Measurements from ENCODE around the gene HLCS.

The HLCS gene

GRCh38 chr21:36708286-36709029 lies 258.0 kb downstream of the HLCS start:
- Histone ChIP-seq H3K4me1 (ENCODE audit: insufficient read depth, low read length, poor library complexity, severe bottlenecking) (peaks cover 20% of the 10 kb centered on the region), H4K20me1 (ENCODE audit: insufficient read depth, low read length, poor library complexity, severe bottlenecking) (no peaks in the 10 kb centered on the region), H3K9me2 (replicated peaks; ENCODE audit: low read depth, low read length) (no peaks in the 10 kb centered on the region), H3K27me3 (ENCODE audit: insufficient read depth, low read length, poor library complexity, severe bottlenecking) (no peaks in the 10 kb centered on the region), H3K9me3 (ENCODE audit: insufficient read depth, low read depth, low read length) (no peaks in the 10 kb centered on the region), H3K4me3 (ENCODE audit: low read length, poor library complexity, severe bottlenecking) (no peak overlapping the region), H3K79me2 (ENCODE audit: insufficient read depth, low read length) (no peaks in the 10 kb centered on the region), H3F3A (ENCODE audit: low read depth) (no peaks in the 10 kb centered on the region), H3K4me2 (ENCODE audit: low read depth, low read length, poor library complexity, severe bottlenecking) (no peak overlapping the region), H3K9ac (ENCODE audit: low read depth, low read length, poor library complexity, severe bottlenecking) (no peak overlapping the region), H3K36me3 (ENCODE audit: insufficient read depth, low read length) (no peaks in the 10 kb centered on the region), H2AFZ (ENCODE audit: low read length) (no peak overlapping the region)
- TF ChIP-seq EZH2phosphoT487 (IDR thresholded peaks at IDR 0.05; ENCODE audit: borderline replicate concordance): no peak
- TF ChIP-seq CTCF (conservative IDR thresholded peaks at IDR 0.05; ENCODE audit: low read length): no peak

GRCh38 chr21:36707763-36708285 lies 258.6 kb downstream of the HLCS start:
- H3K27me3 ChIP-seq (ENCODE audit: insufficient read depth, low read length, poor library complexity, severe bottlenecking): no peaks in the 10 kb centered on the region
- H3K4me1 ChIP-seq (ENCODE audit: insufficient read depth, low read length, poor library complexity, severe bottlenecking): peaks cover 20% of the 10 kb centered on the region
- H3F3A ChIP-seq (ENCODE audit: low read depth): no peaks in the 10 kb centered on the region
- H3K9me2 ChIP-seq (replicated peaks; ENCODE audit: low read depth, low read length): no peaks in the 10 kb centered on the region
- no peak overlapping the region for H3K4me3 ChIP-seq (ENCODE audit: low read length, poor library complexity, severe bottlenecking)
- no peak overlapping the region for H3K9ac ChIP-seq (ENCODE audit: low read depth, low read length, poor library complexity, severe bottlenecking)
- no peaks in the 10 kb centered on the region for H3K79me2 ChIP-seq (ENCODE audit: insufficient read depth, low read length)
- H3K36me3 ChIP-seq (ENCODE audit: insufficient read depth, low read length): no peaks in the 10 kb centered on the region
- no peaks in the 10 kb centered on the region for H4K20me1 ChIP-seq (ENCODE audit: insufficient read depth, low read length, poor library complexity, severe bottlenecking)
- no peaks in the 10 kb centered on the region for H3K9me3 ChIP-seq (ENCODE audit: insufficient read depth, low read depth, low read length)
- no peak overlapping the region for H3K4me2 ChIP-seq (ENCODE audit: low read depth, low read length, poor library complexity, severe bottlenecking)
- TF ChIP-seq CTCF (conservative IDR thresholded peaks at IDR 0.05; ENCODE audit: low read length) (no peak), EZH2phosphoT487 (IDR thresholded peaks at IDR 0.05; ENCODE audit: borderline replicate concordance) (no peak)
- H2AFZ ChIP-seq (ENCODE audit: low read length): no peak overlapping the region

GRCh38 chr21:36706951-36707762 lies 259.3 kb downstream of the HLCS start:
- Histone ChIP-seq H3K9ac (ENCODE audit: low read depth, low read length, poor library complexity, severe bottlenecking) (no peak overlapping the region), H3K4me1 (ENCODE audit: insufficient read depth, low read length, poor library complexity, severe bottlenecking) (peaks cover 20% of the 10 kb centered on the region), H3K79me2 (ENCODE audit: insufficient read depth, low read length) (no peaks in the 10 kb centered on the region), H3K4me2 (ENCODE audit: low read depth, low read length, poor library complexity, severe bottlenecking) (peak overlapping the region; percentile 75), H4K20me1 (ENCODE audit: insufficient read depth, low read length, poor library complexity, severe bottlenecking) (no peaks in the 10 kb centered on the region), H3K9me2 (replicated peaks; ENCODE audit: low read depth, low read length) (no peaks in the 10 kb centered on the region), H3F3A (ENCODE audit: low read depth) (no peaks in the 10 kb centered on the region), H3K9me3 (ENCODE audit: insufficient read depth, low read depth, low read length) (no peaks in the 10 kb centered on the region), H3K27me3 (ENCODE audit: insufficient read depth, low read length, poor library complexity, severe bottlenecking) (no peaks in the 10 kb centered on the region), H3K4me3 (ENCODE audit: low read length, poor library complexity, severe bottlenecking) (peak overlapping the region; percentile 57), H3K36me3 (ENCODE audit: insufficient read depth, low read length) (no peaks in the 10 kb centered on the region), H2AFZ (ENCODE audit: low read length) (peak overlapping the region; percentile 68; the same call in 1 of the 2 replicates)
- TF ChIP-seq CTCF (conservative IDR thresholded peaks at IDR 0.05; ENCODE audit: low read length): no peak
- TF ChIP-seq EZH2phosphoT487 (IDR thresholded peaks at IDR 0.05; ENCODE audit: borderline replicate concordance): no peak

Measured in Loucy (cell line).